SIG-M5 treated with dmso at 0.1 percent for 504 hours (cell line): ENCODE data around the gene RNF17.
"Not testable (repeated sequence)": the region's sequence is repeated elsewhere in the genome, so short reads cannot be mapped to it uniquely, and the experiment has no call there.

ENCODE experiments used
- DNase-seq: peaks from one replicate; lab custom pipeline; 2025; ENCODE audit not compliant: unreplicated experiment; lab: John Stamatoyannopoulos, UW

RNF17 gene

DNA sequence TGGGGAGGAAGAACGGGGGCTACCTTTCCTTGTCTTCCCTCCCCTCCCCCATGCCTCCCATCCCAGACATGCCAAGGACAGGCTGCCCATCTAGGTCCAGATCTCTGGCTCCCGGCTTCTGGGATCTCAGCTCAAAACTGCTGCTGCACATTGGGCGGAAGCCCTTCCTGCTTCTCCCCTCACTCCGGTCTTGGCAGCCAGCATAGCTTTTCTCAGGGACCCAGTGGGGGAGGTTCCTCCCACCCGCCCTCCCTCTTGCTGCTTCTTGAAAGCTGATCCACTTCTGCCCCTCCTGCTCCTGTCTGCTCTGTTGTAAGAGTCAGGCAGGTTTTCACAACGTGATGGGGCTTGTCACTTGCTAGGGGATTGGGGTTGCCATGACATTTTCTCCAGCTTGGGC is 21.7 kb upstream of the RNF17 start:
- DNase-seq, result peak; percentile 11

GRCh38 chr13:24742977-24743376 is 21.0 kb upstream of the RNF17 start:
- no peak for DNase-seq

GRCh38 chr13:24744247-24744646 is 19.7 kb upstream of the RNF17 start:
- DNase-seq, result no peak

DNA sequence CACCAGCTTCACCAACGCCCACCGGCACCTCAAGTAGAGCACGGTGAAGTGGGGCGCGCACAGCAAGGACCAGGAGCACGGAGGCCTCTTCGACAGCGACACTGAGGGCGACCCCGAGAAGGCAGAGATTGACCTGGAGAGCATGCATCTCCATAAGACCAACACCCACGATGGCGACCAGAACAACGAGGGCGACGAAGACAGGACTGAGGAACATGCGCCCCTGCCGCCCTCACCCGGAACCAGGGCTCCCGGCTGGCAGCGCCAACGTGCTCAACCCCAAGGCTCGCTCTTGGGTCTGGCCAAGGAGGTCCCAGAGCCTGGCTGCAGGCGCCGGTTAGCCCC is 18.5 kb upstream of the RNF17 start:
- no peak for DNase-seq

GRCh38 chr13:24745861-24746617 is 17.9 kb upstream of the RNF17 start:
- DNase-seq, result no peak

DNA sequence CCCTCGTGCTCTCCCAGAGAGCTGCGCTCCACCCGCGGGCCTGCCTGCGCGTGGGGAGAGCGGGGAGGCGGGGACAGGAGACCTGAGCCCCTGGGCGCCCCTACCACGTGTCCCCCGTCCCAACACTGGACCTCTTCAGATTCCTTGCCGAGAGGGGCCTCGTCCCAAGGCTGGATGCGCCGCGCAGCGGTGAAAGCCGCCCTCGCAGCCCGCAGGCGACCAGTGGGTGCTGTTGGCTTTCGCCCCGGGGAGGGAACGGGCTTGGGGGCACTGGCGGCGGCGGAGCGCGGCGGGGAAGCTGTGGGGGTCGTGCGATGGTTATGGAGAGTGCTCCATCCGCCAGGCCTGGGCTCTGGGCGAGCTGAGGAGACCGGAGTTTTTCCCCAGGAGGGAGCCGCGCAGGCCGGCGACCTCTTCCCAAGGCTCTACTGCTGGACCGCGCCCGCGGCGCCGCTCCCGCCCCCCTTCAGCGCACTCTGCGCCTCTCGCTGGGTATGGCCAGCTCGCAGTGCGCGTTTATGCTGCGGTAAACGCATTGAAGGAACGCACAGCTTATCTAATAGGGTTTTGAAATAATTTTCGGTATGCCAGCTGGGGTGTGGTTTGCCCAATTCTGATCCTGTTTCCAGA is 17.2 kb upstream of the RNF17 start:
- DNase-seq, result no peak

- DNase-seq, result no peak
Observed at GRCh38 chr13:24747248-24748060, 16.5 kb upstream of the RNF17 start.

GRCh38 chr13:24748061-24748400 is 15.9 kb upstream of the RNF17 start:
- no peak for DNase-seq

- no peak for DNase-seq
Observed at GRCh38 chr13:24759197-24759596, 4.8 kb upstream of the RNF17 start.

DNA sequence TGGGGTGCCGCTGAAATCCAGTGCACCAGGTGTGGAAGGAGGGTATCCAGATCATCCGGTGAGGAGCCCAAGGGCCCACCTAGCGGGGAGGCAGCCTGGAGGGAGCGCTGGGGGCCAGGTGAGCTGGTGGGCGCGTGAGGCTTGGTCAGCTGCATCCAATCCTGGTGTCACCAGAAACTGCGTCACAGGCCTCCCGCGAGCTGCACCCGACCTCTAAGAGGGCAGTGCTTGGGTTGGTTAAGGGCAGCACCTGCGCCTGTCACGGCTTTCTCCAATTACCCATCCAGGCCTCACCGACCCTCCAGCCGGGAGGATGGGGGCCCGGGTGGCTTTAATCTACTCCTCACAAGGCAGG is 284 bp downstream of the RNF17 start:
- no peak for DNase-seq

DNA sequence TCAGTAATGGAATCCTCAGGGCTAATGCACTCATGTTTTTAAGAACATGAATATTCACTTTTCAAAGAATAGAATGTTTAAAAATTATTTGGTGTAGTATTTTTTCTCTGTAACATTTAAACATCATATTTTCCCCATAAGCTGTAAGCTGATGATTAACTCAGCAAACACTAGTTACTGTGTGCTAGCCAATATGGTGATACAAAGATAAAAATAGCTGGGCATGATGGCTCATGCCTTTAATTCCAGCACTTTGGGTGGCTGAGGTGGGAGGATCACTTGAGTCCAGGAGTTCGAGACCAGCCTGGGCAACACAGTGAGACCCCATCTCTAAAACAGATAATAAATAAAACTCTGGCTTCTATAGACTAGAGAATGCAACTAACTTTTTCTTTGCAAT is 13.2 kb downstream of the RNF17 start:
- DNase-seq, result no peak

GRCh38 chr13:24784319-24784718 is 20.4 kb downstream of the RNF17 start:
- no peak for DNase-seq

DNA sequence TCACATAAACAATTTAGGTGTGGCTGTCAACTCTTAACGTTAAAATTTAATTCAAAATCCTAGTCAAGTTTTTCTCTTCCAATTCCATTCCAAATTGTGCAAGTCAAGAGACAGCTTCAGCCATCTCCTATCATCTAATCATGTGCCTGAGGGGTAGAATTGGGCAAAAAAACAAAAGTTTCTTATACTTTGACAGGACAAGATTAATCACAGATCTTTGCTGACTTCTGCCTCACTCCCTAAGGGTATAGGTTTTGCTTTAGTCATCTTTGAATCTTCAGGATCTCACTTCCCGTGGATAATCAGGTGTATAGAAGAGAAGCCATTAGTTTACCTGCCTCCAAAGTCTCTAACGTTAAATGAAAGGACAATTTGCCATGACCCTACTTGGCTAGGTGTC is 24.6 kb downstream of the RNF17 start:
- no peak for DNase-seq

GRCh38 chr13:24802074-24802473 is 38.1 kb downstream of the RNF17 start:
- peak; percentile 27 for DNase-seq

- no peak for DNase-seq
Observed at GRCh38 chr13:24821207-24821606, 57.2 kb downstream of the RNF17 start.

- no peak for DNase-seq
Observed at GRCh38 chr13:24822640-24823039, 58.7 kb downstream of the RNF17 start.

- not testable (repeated sequence) for DNase-seq
Observed at GRCh38 chr13:24823122-24823710, 59.2 kb downstream of the RNF17 start.

DNA sequence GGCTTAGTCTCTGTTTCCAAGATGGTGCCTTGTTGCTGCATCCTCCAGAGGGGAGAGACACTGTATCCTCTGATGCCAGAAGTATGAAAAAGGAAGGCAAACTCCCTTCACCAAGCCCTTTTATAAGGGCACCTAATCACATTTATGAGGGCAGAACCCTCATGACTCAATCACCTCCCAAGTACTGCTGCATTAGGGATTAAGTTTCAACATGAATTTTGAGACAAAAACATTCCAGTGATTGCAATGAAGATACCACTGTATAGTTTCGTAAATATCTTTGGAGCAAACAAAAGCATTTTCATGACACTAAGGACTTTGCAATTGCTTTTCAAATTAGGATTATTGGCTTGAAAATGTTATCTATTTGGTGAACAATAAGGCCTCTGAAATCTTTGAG is 63.8 kb downstream of the RNF17 start:
- DNase-seq, result no peak

GRCh38 chr13:24834902-24835510 is 71.0 kb downstream of the RNF17 start:
- DNase-seq, result no peak

DNA sequence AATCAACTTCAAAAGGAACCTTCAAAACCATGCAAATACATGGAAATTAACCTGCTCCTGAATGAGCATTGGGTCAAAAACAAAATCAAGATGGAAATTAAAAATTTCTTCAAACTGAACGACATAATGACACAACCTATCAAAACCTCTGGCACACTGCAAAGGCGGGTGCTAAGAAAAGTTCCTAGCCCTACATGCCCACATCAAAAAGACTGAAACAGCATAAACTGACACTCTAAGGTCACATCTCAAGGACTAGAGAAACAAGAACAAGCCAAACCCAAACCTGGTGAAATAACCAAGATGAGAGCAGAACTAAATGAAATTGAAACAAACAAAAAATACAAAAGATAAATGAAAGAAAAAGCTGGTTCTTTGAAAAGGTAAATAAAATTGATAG is 73.6 kb downstream of the RNF17 start:
- DNase-seq, result not testable (repeated sequence)

GRCh38 chr13:24842549-24843274 is 78.7 kb downstream of the RNF17 start:
- peak; percentile 76 for DNase-seq
